ENCODE results near the gene DCHS2. TPM values are rescaled to one million over a fixed set of nuclear protein-coding genes. Genes with fewer than 3 reads are reported as not detected.

Gene DCHS2
- total and polyA plus RNA-seq, 8 donors: 0.12 to 3.5 (median 1.5) TPM

GRCh38 chr4:154478547-154478946 is 13.1 kb downstream of the DCHS2 start:
- intact Hi-C loops (cut with DNase I): no loop called here
- H3K27ac ChIP-seq: no peak overlapping the region
- no peak overlapping the region for H3K4me3 ChIP-seq
- H3K27me3 ChIP-seq: no peaks in the 10 kb centered on the region
- DNase-seq (no peak), ATAC-seq (no peak)
- no peaks in the 10 kb centered on the region for H3K4me1 ChIP-seq
- no peaks in the 10 kb centered on the region for H3K36me3 ChIP-seq
- TF ChIP-seq CTCF (IDR thresholded peaks at IDR 0.05): no peak
- no peaks in the 10 kb centered on the region for H3K9me3 ChIP-seq

DNA sequence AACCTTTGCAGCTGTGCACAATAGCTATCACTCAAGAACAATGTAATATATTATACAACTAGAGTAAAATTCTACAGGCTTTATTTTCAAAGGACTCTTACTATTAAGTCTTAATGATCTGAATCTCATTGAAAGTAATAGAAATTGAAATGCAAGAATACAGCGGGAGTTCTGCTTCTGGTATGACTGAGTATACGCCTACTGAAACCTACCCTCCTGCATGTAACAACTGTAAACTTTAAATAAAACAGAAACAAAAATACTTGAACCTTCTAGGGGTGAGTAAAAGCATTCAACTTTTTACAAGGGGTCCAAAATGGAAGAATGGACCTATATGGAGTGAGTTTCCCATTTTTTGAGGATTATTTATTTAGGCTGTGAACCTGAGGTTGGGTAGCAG is 13.5 kb downstream of the DCHS2 start:
- ATAC-seq (no peak), DNase-seq (no peak)
- H3K4me1 ChIP-seq: no peaks in the 10 kb centered on the region
- no peaks in the 10 kb centered on the region for H3K27me3 ChIP-seq
- H3K4me3 ChIP-seq: no peak overlapping the region
- no peak overlapping the region for H3K27ac ChIP-seq
- H3K9me3 ChIP-seq: no peaks in the 10 kb centered on the region
- TF ChIP-seq CTCF (IDR thresholded peaks at IDR 0.05): no peak
- intact Hi-C loops (cut with DNase I): no loop called here
- H3K36me3 ChIP-seq: no peaks in the 10 kb centered on the region

- Histone ChIP-seq H3K36me3 (no peaks in the 10 kb centered on the region), H3K4me3 (no peak overlapping the region), H3K27ac (no peak overlapping the region), H3K9me3 (no peaks in the 10 kb centered on the region), H3K27me3 (no peaks in the 10 kb centered on the region), H3K4me1 (no peaks in the 10 kb centered on the region)
- no peak for DNase-seq
- TF ChIP-seq CTCF (IDR thresholded peaks at IDR 0.05): no peak
- ATAC-seq: no peak
- intact Hi-C loops (cut with DNase I): no loop called here
Observed at GRCh38 chr4:154476232-154476631, 15.4 kb downstream of the DCHS2 start.

- TF ChIP-seq CTCF (IDR thresholded peaks at IDR 0.05): no peak
- Histone ChIP-seq H3K4me1 (no peaks in the 10 kb centered on the region), H3K27me3 (no peaks in the 10 kb centered on the region), H3K36me3 (no peaks in the 10 kb centered on the region), H3K9me3 (no peaks in the 10 kb centered on the region), H3K4me3 (no peak overlapping the region), H3K27ac (no peak overlapping the region)
- intact Hi-C loops (cut with DNase I): no loop called here
- DNase-seq: no peak
- ATAC-seq: no peak
Observed at GRCh38 chr4:154475820-154476219, 15.8 kb downstream of the DCHS2 start.

DNA sequence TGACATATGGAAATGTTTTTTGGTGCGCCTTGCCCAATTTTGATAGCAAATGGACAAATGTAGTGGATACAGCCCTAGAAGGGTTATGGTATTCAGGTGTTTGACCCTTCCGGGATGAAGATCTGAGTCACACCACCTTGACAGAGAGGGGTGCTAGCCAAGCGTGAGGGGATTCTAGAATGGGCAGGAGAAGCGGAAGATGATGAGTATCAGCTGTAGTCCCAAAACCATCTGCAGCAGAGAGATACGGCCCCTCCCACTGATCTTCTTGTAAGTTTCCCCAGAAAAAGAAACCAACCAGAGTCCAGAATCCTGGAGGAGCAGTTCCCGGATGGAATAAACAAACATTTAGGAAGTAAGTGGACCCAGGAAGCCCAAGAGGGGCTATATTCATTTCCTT is 18.1 kb downstream of the DCHS2 start:
- Histone ChIP-seq H3K36me3 (no peaks in the 10 kb centered on the region), H3K4me3 (no peak overlapping the region), H3K27me3 (no peaks in the 10 kb centered on the region), H3K27ac (no peak overlapping the region), H3K9me3 (no peaks in the 10 kb centered on the region), H3K4me1 (no peaks in the 10 kb centered on the region)
- intact Hi-C loops (cut with DNase I): no loop called here
- no peak for DNase-seq
- no peak for TF ChIP-seq CTCF (IDR thresholded peaks at IDR 0.05)
- no peak for ATAC-seq

Measured in left lung (tissue), 10 donors.